Mesenchymal stem cell (in vitro differentiated cells and primary cell): ENCODE measurements around the gene SYNDIG1L.

ENCODE experiments used
- DNase-seq: peaks from one replicate; pipeline ENCODE4 v3.0.0-alpha.2; 2013
- H2AFZ ChIP-seq: one replicate; pipeline ENCODE4 v1.6.1; 2013; ENCODE audit warnings: low read depth, mild to moderate bottlenecking, control low read depth, inconsistent platforms, low read length, moderate library complexity
- H2AK5ac ChIP-seq: 2 replicates; pipeline ENCODE4 v1.6.1; 2013; ENCODE audit warnings: low read length, moderate library complexity, mild to moderate bottlenecking, inconsistent platforms; ENCODE audit not compliant: severe bottlenecking
- H2BK120ac ChIP-seq: one replicate; pipeline ENCODE4 v1.6.1; 2013; ENCODE audit warnings: low read depth, mild to moderate bottlenecking, inconsistent platforms, low read length, moderate library complexity
- H2BK12ac ChIP-seq, 2 experiments: one replicate each; pipeline ENCODE4 v1.6.1; 2013; ENCODE audit warnings: inconsistent platforms in 2 of 2, low read length in 2 of 2, mild to moderate bottlenecking in 2 of 2, moderate library complexity in 2 of 2, control low read depth in 1 of 2
- H2BK15ac ChIP-seq: one replicate; pipeline ENCODE4 v1.6.1; 2013; ENCODE audit warnings: mild to moderate bottlenecking, low read depth, inconsistent platforms; ENCODE audit not compliant: poor library complexity, severe bottlenecking
- H2BK5ac ChIP-seq: 2 replicates; pipeline ENCODE4 v1.6.1; 2013; ENCODE audit warnings: low read depth, mild to moderate bottlenecking, low read length, control low read depth, inconsistent platforms; ENCODE audit not compliant: poor library complexity, severe bottlenecking
- H3K14ac ChIP-seq, 2 experiments: one replicate each; pipeline ENCODE4 v1.6.1; 2013; ENCODE audit warnings: inconsistent platforms in 2 of 2, low read length in 2 of 2, control low read depth in 1 of 2, mild to moderate bottlenecking in 1 of 2, moderate library complexity in 1 of 2
- H3K18ac ChIP-seq, 2 experiments: one replicate each; pipeline ENCODE4 v1.6.1; 2013; ENCODE audit warnings: inconsistent platforms in 2 of 2, low read length in 2 of 2, control low read depth in 1 of 2, low read depth in 1 of 2, mild to moderate bottlenecking in 1 of 2
- H3K23ac ChIP-seq, 2 experiments: one replicate each; pipeline ENCODE4 v1.6.1; 2013; ENCODE audit warnings: inconsistent platforms in 2 of 2, low read length in 2 of 2, mild to moderate bottlenecking in 2 of 2, moderate library complexity in 2 of 2, control low read depth in 1 of 2
- H3K27ac ChIP-seq: 2 replicates; pipeline ENCODE4 v1.5.1; 2013; ENCODE audit warnings: mild to moderate bottlenecking, moderate library complexity, low read length, control low read depth, inconsistent platforms; ENCODE audit not compliant: poor library complexity, severe bottlenecking
- H3K27me3 ChIP-seq, 2 experiments: 2 replicates each; pipeline versions ENCODE4 v1.6.1 to v1.7.0; 2013; ENCODE audit warnings: low read length in 2 of 2, mild to moderate bottlenecking in 2 of 2, moderate library complexity in 2 of 2, control low read depth in 1 of 2, inconsistent platforms in 1 of 2; ENCODE audit not compliant: control insufficient read depth in 1 of 2, insufficient read depth in 1 of 2
- H3K36me3 ChIP-seq, 2 experiments: 2 replicates each; pipeline versions ENCODE4 v1.6.1 to v1.7.0; 2013; ENCODE audit warnings: low read length in 2 of 2, control low read depth in 1 of 2, inconsistent platforms in 1 of 2, low read depth in 1 of 2, mild to moderate bottlenecking in 1 of 2; ENCODE audit not compliant: insufficient read depth in 2 of 2, control insufficient read depth in 1 of 2
- H3K4ac ChIP-seq, 2 experiments: one replicate each; pipeline ENCODE4 v1.6.1; 2013; ENCODE audit warnings: inconsistent platforms in 2 of 2, low read length in 2 of 2, mild to moderate bottlenecking in 2 of 2, moderate library complexity in 2 of 2, control low read depth in 1 of 2, low read depth in 1 of 2
- H3K4me1 ChIP-seq: 2 replicates; pipeline ENCODE4 v1.6.1; 2013; ENCODE audit warnings: low read depth, low read length, control low read depth; ENCODE audit not compliant: control insufficient read depth, insufficient read depth
- H3K4me2 ChIP-seq: 2 replicates; pipeline ENCODE4 v1.6.1; 2013; ENCODE audit warnings: low read length, mild to moderate bottlenecking, inconsistent platforms; ENCODE audit not compliant: poor library complexity, severe bottlenecking
- H3K4me3 ChIP-seq, 2 experiments: 2 replicates each; pipeline versions ENCODE4 v1.5.1 to v1.7.0; 2013; ENCODE audit warnings: low read length in 2 of 2, mild to moderate bottlenecking in 2 of 2, control low read depth in 1 of 2, low read depth in 1 of 2; ENCODE audit not compliant: insufficient read depth in 1 of 2
- H3K79me1 ChIP-seq: replicated peaks from 2 replicates; pipeline ENCODE4 v1.6.1; 2013; ENCODE audit warnings: mild to moderate bottlenecking, control low read depth, low read length, inconsistent platforms; ENCODE audit not compliant: poor library complexity, severe bottlenecking
- H3K9ac ChIP-seq: 2 replicates; pipeline ENCODE4 v1.7.0; 2013; ENCODE audit warnings: mild to moderate bottlenecking, low read length, moderate library complexity
- H3K9me3 ChIP-seq: 2 replicates; pipeline ENCODE4 v1.7.0; 2013; ENCODE audit warnings: mild to moderate bottlenecking, low read length; ENCODE audit not compliant: control insufficient read depth
- H4K8ac ChIP-seq: one replicate; pipeline ENCODE4 v1.6.1; 2013; ENCODE audit warnings: inconsistent platforms, mild to moderate bottlenecking, low read length, moderate library complexity
- H4K91ac ChIP-seq: one replicate; pipeline ENCODE4 v1.6.1; 2013; ENCODE audit warnings: mild to moderate bottlenecking, low read length, inconsistent platforms
- WGBS: methylation state at CpG from one replicate; pipeline ENCODE4 v1.1.7; 2013; ENCODE audit warnings: mixed read lengths; 5-methylcytosine and 5-hydroxymethylcytosine counted together

The SYNDIG1L gene

DNA sequence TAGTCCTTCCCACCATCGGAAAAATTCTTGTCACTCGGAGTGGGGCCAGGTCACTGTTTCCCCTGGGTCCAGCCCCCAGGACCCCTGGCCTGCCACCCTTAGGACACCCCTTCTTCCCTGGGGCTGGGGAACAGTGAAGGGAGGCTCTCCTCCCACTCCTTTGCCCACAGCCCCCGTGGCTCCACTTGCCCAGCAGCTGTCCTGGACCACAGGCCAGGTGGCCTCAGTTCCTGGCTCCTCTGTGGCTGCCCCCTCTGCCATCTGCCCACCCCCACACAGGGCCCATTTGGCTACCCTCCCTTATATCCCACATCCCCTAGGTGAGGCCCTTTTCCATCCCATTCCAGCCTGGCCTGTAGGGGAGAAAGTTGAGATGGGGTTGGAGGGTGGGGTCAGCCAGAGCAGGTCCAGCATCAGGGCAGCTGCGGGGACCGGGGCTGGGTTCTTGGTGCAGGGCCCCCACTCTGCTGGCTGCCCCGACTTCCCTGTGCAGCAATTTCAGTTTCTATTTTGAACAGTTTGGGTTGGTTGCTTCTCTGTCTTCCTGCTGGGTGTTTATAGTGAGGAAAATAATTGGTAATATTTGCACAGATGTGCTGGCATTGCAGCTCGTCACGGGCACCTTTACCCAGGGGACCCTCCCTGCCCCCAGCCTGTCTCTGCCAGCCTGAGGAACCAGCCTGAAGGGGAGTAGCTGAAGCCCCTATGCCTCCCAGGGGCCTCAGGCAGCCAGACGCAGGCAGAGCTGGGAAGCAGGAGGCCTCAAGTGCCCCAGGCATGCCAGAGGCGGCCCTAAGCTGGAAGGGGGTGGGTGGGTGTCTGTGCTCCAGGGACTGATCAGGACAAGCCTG lies 23.4 kb downstream of the SYNDIG1L start:
- Histone ChIP-seq H2BK15ac (no peak overlapping the region), H2AK5ac (no peak overlapping the region), H3K27me3 (peaks cover 54 to 91% of the 10 kb centered on the region in 2 experiments), H4K8ac (no peak overlapping the region), H3K14ac (no peak overlapping the region), H3K79me1 (no peaks in the 10 kb centered on the region), H2AFZ (no peak overlapping the region), H3K36me3 (no peaks in the 10 kb centered on the region), H2BK120ac (no peak overlapping the region), H3K9me3 (no peaks in the 10 kb centered on the region), H3K18ac (no peak overlapping the region), H3K4me1 (peaks cover 21% of the 10 kb centered on the region), H2BK5ac (no peak overlapping the region), H3K27ac (no peak overlapping the region), H3K4me2 (no peak overlapping the region), H4K91ac (no peak overlapping the region), H2BK12ac (no peak overlapping the region), H3K23ac (peak overlapping the region in 1 of 2 experiments; percentile 30), H3K4ac (no peak overlapping the region), H3K9ac (no peak overlapping the region), H3K4me3 (no peak overlapping the region)
- 82% methylated on average over 10 of the region's 10 CpGs for WGBS
- DNase-seq, result no peak

DNA sequence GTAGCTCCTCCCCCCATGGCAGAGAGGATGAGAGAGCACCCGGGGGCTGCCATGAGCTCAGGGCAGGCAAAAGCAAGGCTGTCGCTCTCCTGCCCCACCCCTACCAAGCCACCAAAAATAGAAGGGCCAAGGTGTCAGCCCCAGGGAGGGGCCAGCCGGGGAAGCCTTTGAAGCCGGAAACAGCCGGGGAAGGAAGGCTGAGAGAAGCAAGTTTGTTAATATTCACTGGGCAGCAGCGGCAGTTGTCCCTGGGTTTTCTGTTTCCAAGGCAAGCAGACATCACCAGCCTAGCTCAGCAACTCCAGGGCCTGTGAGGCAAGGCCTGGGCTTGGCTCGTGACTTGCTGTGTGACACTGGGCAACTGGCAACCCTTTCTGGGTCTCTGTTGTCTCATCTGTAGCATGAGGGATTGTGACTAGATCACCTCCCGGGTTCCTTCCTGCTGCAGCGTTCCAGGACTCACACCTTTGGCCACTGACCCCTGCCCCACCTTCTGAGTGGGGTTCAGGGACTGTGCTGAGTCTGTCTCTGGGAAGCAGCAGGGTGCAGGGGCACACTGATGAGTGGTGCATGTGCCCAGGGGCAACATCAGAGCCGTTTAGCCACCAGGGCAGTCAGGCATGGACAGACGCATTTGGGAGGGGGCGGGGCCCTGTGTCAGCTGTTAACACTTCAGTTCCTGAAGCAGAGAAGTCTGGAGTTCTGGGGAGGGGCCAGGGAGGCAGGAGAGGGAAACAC lies 24.3 kb downstream of the SYNDIG1L start:
- H3K4me2 ChIP-seq, result peak overlapping the region; percentile 67

DNA sequence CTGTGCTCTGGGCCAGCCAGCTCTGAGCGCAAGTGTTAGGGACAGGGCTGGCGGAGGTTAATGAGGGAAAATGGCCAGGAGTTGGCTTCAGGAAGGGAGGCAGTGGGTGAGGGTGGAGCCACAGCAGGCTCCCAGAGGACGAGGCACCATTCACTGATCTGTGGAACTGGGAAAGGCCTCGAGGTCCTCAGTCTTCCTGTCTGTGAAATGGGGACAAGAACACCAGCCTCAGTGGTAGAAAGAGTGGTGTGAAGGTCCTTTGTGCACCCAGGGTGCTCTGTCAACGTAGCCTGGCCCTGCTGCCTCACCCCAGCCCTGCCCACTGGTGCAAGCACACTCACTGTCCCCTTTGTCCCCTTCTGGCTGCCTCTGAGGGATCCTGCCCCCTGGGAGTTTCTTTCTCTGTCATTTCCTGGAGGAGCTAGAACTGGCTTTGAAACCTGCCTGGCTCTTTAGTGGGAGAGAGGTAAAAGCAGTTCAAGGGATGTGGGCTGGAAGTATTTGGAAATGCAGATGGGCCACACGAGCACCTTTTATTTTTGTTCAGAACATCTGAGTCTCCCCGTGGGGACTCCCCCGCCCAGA lies 25.0 kb downstream of the SYNDIG1L start:
- Histone ChIP-seq H3K27ac (no peak overlapping the region), H2BK12ac (no peak overlapping the region), H3K9ac (peak overlapping the region; percentile 22), H2BK5ac (no peak overlapping the region), H3K4ac (no peak overlapping the region), H2AFZ (no peak overlapping the region), H4K91ac (no peak overlapping the region), H3K4me1 (peaks cover 21% of the 10 kb centered on the region), H3K18ac (no peak overlapping the region), H3K27me3 (peaks cover 51 to 95% of the 10 kb centered on the region in 2 experiments), H3K4me2 (peak overlapping the region; percentile 67), H3K79me1 (no peaks in the 10 kb centered on the region), H3K9me3 (no peaks in the 10 kb centered on the region), H4K8ac (no peak overlapping the region), H3K23ac (no peak overlapping the region), H3K14ac (peak overlapping the region in 1 of 2 experiments; percentile 27), H2BK120ac (no peak overlapping the region), H3K4me3 (no peak overlapping the region), H3K36me3 (no peaks in the 10 kb centered on the region), H2BK15ac (no peak overlapping the region), H2AK5ac (no peak overlapping the region)
- no peak for DNase-seq
- 46% methylated on average over 6 of the region's 8 CpGs for WGBS

More for the DNA sequence above, 24.3 kb downstream of the SYNDIG1L start:
- Histone ChIP-seq H2BK12ac (peak overlapping the region in 1 of 2 experiments; percentile 15), H3K23ac (no peak overlapping the region), H2AFZ (no peak overlapping the region), H2BK15ac (no peak overlapping the region), H3K79me1 (no peaks in the 10 kb centered on the region), H3K4me3 (peak overlapping the region in 1 of 2 experiments; percentile 7), H3K27me3 (peaks cover 49 to 94% of the 10 kb centered on the region in 2 experiments), H3K14ac (peak overlapping the region in 1 of 2 experiments; percentile 46), H3K9ac (peak overlapping the region; percentile 22), H2BK5ac (no peak overlapping the region), H2BK120ac (no peak overlapping the region), H2AK5ac (no peak overlapping the region), H3K4ac (no peak overlapping the region), H3K4me1 (peaks cover 21% of the 10 kb centered on the region), H4K91ac (peak overlapping the region; percentile 25), H3K27ac (no peak overlapping the region), H3K9me3 (no peaks in the 10 kb centered on the region), H3K18ac (peak overlapping the region in 1 of 2 experiments; percentile 41), H3K36me3 (no peaks in the 10 kb centered on the region), H4K8ac (no peak overlapping the region)
- DNase-seq, result peak; percentile 18
- 9% methylated on average over 10 of the region's 12 CpGs for WGBS
